B cell (primary cell): ENCODE results near the gene PIGA. TPM values are rescaled to one million over a fixed set of nuclear protein-coding genes. Genes with fewer than 3 reads are reported as not detected.
"Not testable (repeated sequence)": the region's sequence is repeated elsewhere in the genome, so short reads cannot be mapped to it uniquely, and the experiment has no call there.

ENCODE experiments used
- ATAC-seq: fragments of 200-7000 bp; cut with Tn5 transposase; one replicate; pipeline ENCODE4 v1.10.0; 2021; ENCODE audit warnings: low read depth, mild to moderate bottlenecking, moderate number of reproducible peaks, moderate library complexity
- CTCF ChIA-PET: fragments of 350-600 bp; sonication (Branson Sonifier 250); formaldehyde crosslinking; loops from one replicate; lab custom pipeline; 2021; ENCODE audit warnings: antibody characterized with exemption, inconsistent platforms; lab: Charles Lee
- POLR2A ChIA-PET: fragments of 350-600 bp; sonication (Branson Sonifier 250); formaldehyde crosslinking; loops from one replicate; lab custom pipeline; 2021; ENCODE audit warnings: antibody characterized with exemption; lab: Charles Lee
- DNase-seq: peaks from one replicate; pipeline ENCODE4 v3.0.0; 2013
- H2AFZ ChIP-seq: 2 replicates; pipeline ENCODE4 v1.6.1; 2012; ENCODE audit warnings: mild to moderate bottlenecking, low read depth, low read length; ENCODE audit not compliant: insufficient read depth, poor library complexity, severe bottlenecking
- H3K27ac ChIP-seq, 2 donors: 1 replicate in 1 of 2; 2 replicates in 1 of 2; pipeline ENCODE4 v1.5.1; 2012 to 2013; ENCODE audit warnings: low read length in 2 of 2, mild to moderate bottlenecking in 2 of 2, moderate library complexity in 1 of 2
- H3K27me3 ChIP-seq, 4 experiments: fragments of 200-600 bp in 1 of 4; sonication (generic) in 1 of 4; replicated peaks in 1 of 4; 1 replicate in 2 of 4; 2 replicates in 2 of 4; pipeline versions ENCODE4 v1.6.1 to v1.7.0; 2013 to 2016; ENCODE audit warnings: low read length in 3 of 4, mild to moderate bottlenecking in 2 of 4, mixed read lengths in 1 of 4, moderate library complexity in 1 of 4; ENCODE audit not compliant: insufficient read depth in 4 of 4, control insufficient read depth in 3 of 4; ENCODE audit errors: control extremely low read depth in 1 of 4
- H3K36me3 ChIP-seq, 2 experiments: replicated peaks in 1 of 2; 1 replicate in 1 of 2; 2 replicates in 1 of 2; pipeline versions ENCODE4 v1.6.1 to v1.7.1; 2013; ENCODE audit warnings: low read length in 1 of 2; ENCODE audit not compliant: insufficient read depth in 2 of 2, control insufficient read depth in 1 of 2; ENCODE audit errors: control extremely low read depth in 1 of 2, extremely low read depth in 1 of 2
- H3K4me1 ChIP-seq, 2 donors: fragments of 200-600 bp in 1 of 2; sonication (generic) in 1 of 2; 1 replicate in 1 of 2; 2 replicates in 1 of 2; pipeline versions ENCODE4 v1.5.1 to v1.6.1; 2013 to 2017; ENCODE audit warnings: low read length in 2 of 2; ENCODE audit not compliant: control insufficient read depth in 2 of 2, insufficient read depth in 2 of 2
- H3K4me2 ChIP-seq: replicated peaks from 2 replicates; pipeline ENCODE3; 2012; ENCODE audit warnings: mild to moderate bottlenecking, low read depth, low read length; ENCODE audit not compliant: poor library complexity, severe bottlenecking
- H3K4me3 ChIP-seq, 5 experiments: fragments of 200-600 bp in 1 of 5; sonication (generic) in 1 of 5; 1 replicate in 3 of 5; 2 replicates in 2 of 5; pipeline versions ENCODE4 v1.5.1 to v1.7.0; 2011 to 2016; ENCODE audit warnings: low read length in 4 of 5, mild to moderate bottlenecking in 4 of 5, low read depth in 2 of 5, control low read depth in 1 of 5, moderate library complexity in 1 of 5; ENCODE audit not compliant: insufficient read depth in 1 of 5; ENCODE audit errors: control extremely low read depth in 1 of 5, extremely low read depth in 1 of 5
- H3K79me2 ChIP-seq: fragments of 200-600 bp; sonication (generic); one replicate; pipeline ENCODE4 v1.6.0; 2016; ENCODE audit warnings: low read length; ENCODE audit not compliant: control insufficient read depth, insufficient read depth
- H3K9ac ChIP-seq: fragments of 200-600 bp; sonication (generic); 2 replicates; pipeline ENCODE4 v1.6.1; 2017; ENCODE audit warnings: mild to moderate bottlenecking, low read length, moderate library complexity
- H3K9me3 ChIP-seq, 3 donors: one replicate each; pipeline versions ENCODE4 v1.6.1 to v1.7.1; 2013; ENCODE audit warnings: low read length in 2 of 3; ENCODE audit not compliant: control insufficient read depth in 2 of 3, insufficient read depth in 1 of 3; ENCODE audit errors: control extremely low read depth in 1 of 3
- H4K20me1 ChIP-seq: 2 replicates; pipeline ENCODE4 v1.6.0; 2012; ENCODE audit warnings: mild to moderate bottlenecking, low read length; ENCODE audit not compliant: insufficient read depth, control insufficient read depth, poor library complexity, severe bottlenecking
- H3K27ac Mint-ChIP-seq: one replicate; pipeline ENCODE4 v1.8.0; 2021; ENCODE audit warnings: mixed read lengths
- H3K27me3 Mint-ChIP-seq: one replicate; pipeline ENCODE4 v1.8.0; 2021; ENCODE audit warnings: mixed read lengths
- H3K4me1 Mint-ChIP-seq: one replicate; pipeline ENCODE4 v1.8.0; 2021; ENCODE audit warnings: mixed read lengths
- H3K4me3 Mint-ChIP-seq: one replicate; pipeline ENCODE4 v1.8.0; 2021; ENCODE audit warnings: mixed read lengths
- H3K9me3 Mint-ChIP-seq: one replicate; pipeline ENCODE4 v1.8.0; 2022; ENCODE audit warnings: mixed read lengths; ENCODE audit not compliant: insufficient read depth
- CTCF ChIP-seq: fragments of 200-600 bp; IDR thresholded peaks from one replicate; pipeline ENCODE4 v1.8.0; 2022; ENCODE audit warnings: antibody characterized with exemption, mild to moderate bottlenecking
- EZH2 ChIP-seq: IDR thresholded peaks from 2 replicates; pipeline ENCODE4 v1.6.1; 2012; ENCODE audit warnings: borderline replicate concordance, low read depth, mild to moderate bottlenecking, moderate library complexity, low read length; ENCODE audit not compliant: insufficient read depth, poor library complexity, severe bottlenecking
- WGBS: methylation state at CpG from one replicate; pipeline ENCODE4 v1.1.5; 2013; ENCODE audit warnings: missing lambda C conversion rate; ENCODE audit not compliant: insufficient coverage; 5-methylcytosine and 5-hydroxymethylcytosine counted together
- intact Hi-C: fragments of 100-400 bp; cut with micrococcal nuclease; formaldehyde crosslinking; loops from one replicate; pipeline ENCODE4 v1.10.0; 2022
- polyA plus RNA-seq: library from polyadenylated mRNA; depleted of rRNA; stranded (reverse); fragments of >200 nt; gene quantifications from 2 replicates; pipeline ENCODE4 v1.2.3, GENCODE V29; 2012
- total RNA-seq, 2 donors: library from RNA; stranded (reverse); fragments of 120-200 nt in 1 of 2; gene quantifications; 1 replicate in 1 of 2; 2 replicates in 1 of 2; pipeline versions ENCODE4 v1.2.3 to v1.2.4, GENCODE V29; 2013 to 2022

The PIGA gene
- total and polyA plus RNA-seq, 2 donors (not counting 1 experiment from before 2014, with no cell fraction given) = 13.0 to 25.7 TPM

GRCh38 chrX:15277604-15278003 lies 57.7 kb downstream of the PIGA start:
- Histone ChIP-seq H3K4me3 (no peak overlapping the region), H3K9ac (no peak overlapping the region), H3K9me3 (no peaks in the 10 kb centered on the region), H3K36me3 (no peaks in the 10 kb centered on the region), H3K79me2 (no peaks in the 10 kb centered on the region), H2AFZ (no peak overlapping the region), H3K27ac (no peak overlapping the region), H3K4me2 (no peak overlapping the region), H3K4me1 (no peaks in the 10 kb centered on the region), H4K20me1 (no peaks in the 10 kb centered on the region), H3K27me3 (no peaks in the 10 kb centered on the region)
- Mint-ChIP-seq H3K27ac (no peak overlapping the region), H3K9me3 (no peaks in the 10 kb centered on the region), H3K4me1 (no peaks in the 10 kb centered on the region), H3K27me3 (peaks cover 10% of the 10 kb centered on the region), H3K4me3 (no peak overlapping the region)
- POLR2A ChIA-PET = no interaction called here
- ATAC-seq (no peak), DNase-seq (no peak)
- CTCF ChIA-PET = no interaction called here
- no peak for TF ChIP-seq CTCF
- no peak for TF ChIP-seq EZH2
- intact Hi-C loops = no loop called here
- WGBS = no CpG with 5 or more reads among the region's 1 CpG

- Mint-ChIP-seq H3K4me1 (no peaks in the 10 kb centered on the region), H3K9me3 (no peaks in the 10 kb centered on the region), H3K27me3 (no peaks in the 10 kb centered on the region), H3K27ac (no peak overlapping the region), H3K4me3 (no peak overlapping the region)
- Histone ChIP-seq H4K20me1 (no peaks in the 10 kb centered on the region), H3K4me1 (no peaks in the 10 kb centered on the region), H3K27ac (no peak overlapping the region), H3K4me3 (no peak overlapping the region), H3K4me2 (no peak overlapping the region), H3K9ac (no peak overlapping the region), H3K9me3 (no peaks in the 10 kb centered on the region), H3K27me3 (no peaks in the 10 kb centered on the region), H3K79me2 (no peaks in the 10 kb centered on the region), H3K36me3 (no peaks in the 10 kb centered on the region), H2AFZ (no peak overlapping the region)
- 100% methylated on average over 1 of the region's 2 CpGs for WGBS
- DNase-seq = no peak
- ChIA-PET POLR2A (no interaction called here), CTCF (no interaction called here)
- no peak for ATAC-seq
- TF ChIP-seq CTCF = no peak
- TF ChIP-seq EZH2 = no peak
- intact Hi-C loops = no loop called here
Measured at GRCh38 chrX:15274946-15275345, 60.4 kb downstream of the PIGA start.

- POLR2A ChIA-PET = interaction anchor here (0.7 kb wide), 1 partner anchor 1713 kb away, joined by 5 read pairs; no protein-coding TSS in a partner anchor
- H3K27me3 Mint-ChIP-seq, H3K9ac ChIP-seq, H4K20me1 ChIP-seq, CTCF ChIA-PET, H3K4me3 Mint-ChIP-seq, H3K27ac Mint-ChIP-seq, H3K27me3 ChIP-seq, H3K4me1 ChIP-seq, ATAC-seq, H3K79me2 ChIP-seq, H3K36me3 ChIP-seq, H3K4me2 ChIP-seq, H3K9me3 ChIP-seq, H2AFZ ChIP-seq, DNase-seq, intact Hi-C loops, H3K4me3 ChIP-seq, H3K4me1 Mint-ChIP-seq, H3K9me3 Mint-ChIP-seq, H3K27ac ChIP-seq: not testable (repeated sequence)
- WGBS = 94% methylated on average over 3 of the region's 10 CpGs
Measured at GRCh38 chrX:15273275-15273674, 62.0 kb downstream of the PIGA start.
